Loucy (cell line): Measurements from ENCODE around the gene RAB14.

Experiments
- CTCF ChIP-seq: fragments of 200-600 bp; sonication (generic); conservative IDR thresholded peaks from 2 replicates; pipeline ENCODE4 v1.5.1; 2014; ENCODE audit warnings: mild to moderate bottlenecking, antibody characterized with exemption, low read length
- EZH2phosphoT487 ChIP-seq: fragments of 200-600 bp; IDR thresholded peaks from 2 replicates; pipeline ENCODE4 v1.6.1; 2018; ENCODE audit warnings: antibody characterized with exemption, mild to moderate bottlenecking, moderate library complexity, borderline replicate concordance

- TF ChIP-seq CTCF (peak; percentile 66), EZH2phosphoT487 (no peak)
These were observed at the start of gene RAB14 for GRCh38 chr9:121201738-121202533.
